Measurements from ENCODE around the gene DEPDC1B.
"Not testable (repeated sequence)": the region's sequence is repeated elsewhere in the genome, so short reads cannot be mapped to it uniquely, and the experiment has no call there.

The DEPDC1B gene

DNA sequence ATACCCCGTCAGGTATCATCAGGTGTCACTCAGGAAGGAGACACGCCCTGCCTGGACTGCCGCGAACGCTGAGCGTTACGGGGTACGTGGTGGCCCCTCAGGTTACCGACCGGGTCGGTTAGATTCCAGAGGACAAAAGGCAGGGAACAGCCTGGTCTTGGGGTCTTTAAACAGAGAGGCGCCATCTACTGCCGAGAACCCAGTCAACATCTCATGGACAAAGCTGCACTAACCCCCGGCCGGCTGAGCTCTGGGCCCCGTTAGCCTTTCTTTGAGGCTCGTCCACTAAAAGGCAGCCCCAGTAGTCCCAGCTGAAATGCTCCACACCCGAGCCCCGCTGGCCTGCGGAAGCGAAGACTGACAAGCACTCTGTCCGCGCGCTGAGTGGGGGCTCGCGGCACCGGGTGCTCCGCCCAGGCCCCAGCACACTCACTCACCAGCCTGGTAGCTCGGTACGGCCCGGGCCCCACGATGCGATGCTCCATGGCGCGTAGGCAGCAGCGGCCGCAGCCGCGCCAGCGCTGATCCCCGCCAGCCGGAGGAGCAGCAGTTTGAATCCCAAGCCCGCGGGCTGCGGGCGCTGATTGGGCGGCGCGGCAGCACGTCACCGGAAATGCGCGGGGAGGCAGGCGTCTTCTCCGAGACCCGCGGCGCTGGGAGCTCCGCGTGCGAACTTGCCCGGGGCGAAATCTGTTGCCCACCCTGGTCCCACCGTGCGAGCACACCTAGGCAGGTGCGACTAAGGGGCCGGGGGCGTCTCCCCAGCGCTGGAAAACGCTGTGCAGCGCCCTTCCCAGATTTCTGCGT, at the start of gene DEPDC1B:
Gene DEPDC1B (minus strand): TSS at position 558 of the 807 bp plus-strand sequence. CDS start 73 bp downstream, at position 485.
- H3K27ac ChIP-seq (ENCODE audit: low read length) = peak within 1 kb of the TSS; percentile 76
- H3K9me3 ChIP-seq (ENCODE audit: insufficient read depth, low read depth, low read length) = no peaks in the 10 kb centered on the region
- peaks cover 2% of the 10 kb centered on the region; the same call in 1 of the 2 replicates for H3K4me1 ChIP-seq (ENCODE audit: insufficient read depth, low read length)
- H3K9ac ChIP-seq (ENCODE audit: low read depth, low read length) = peak within 1 kb of the TSS; percentile 94
- H3K27me3 ChIP-seq (ENCODE audit: insufficient read depth, low read length) = peaks cover 5% of the 10 kb centered on the region; the same call in 1 of the 2 replicates
- H3K4me3 ChIP-seq (ENCODE audit: low read length) = peak within 1 kb of the TSS; percentile 81
- H3K36me3 ChIP-seq (ENCODE audit: insufficient read depth, low read depth, low read length) = peaks cover 6% of the 10 kb centered on the region; the same call in 1 of the 2 replicates

GRCh38 chr5:60744682-60745081, 44.7 kb upstream of the DEPDC1B start:
- no peaks in the 10 kb centered on the region for H3K27me3 ChIP-seq (ENCODE audit: insufficient read depth, low read length)
- no peak overlapping the region for H3K4me3 ChIP-seq (ENCODE audit: low read length)
- no peaks in the 10 kb centered on the region for H3K9me3 ChIP-seq (ENCODE audit: insufficient read depth, low read depth, low read length)
- H3K36me3 ChIP-seq (ENCODE audit: insufficient read depth, low read depth, low read length) = no peaks in the 10 kb centered on the region
- H3K4me1 ChIP-seq (ENCODE audit: insufficient read depth, low read length) = no peaks in the 10 kb centered on the region
- no peak overlapping the region for H3K27ac ChIP-seq (ENCODE audit: low read length)
- H3K9ac ChIP-seq (ENCODE audit: low read depth, low read length) = no peak overlapping the region

GRCh38 chr5:60743511-60744314, 43.7 kb upstream of the DEPDC1B start:
- H3K4me1 ChIP-seq (ENCODE audit: insufficient read depth, low read length) = no peaks in the 10 kb centered on the region
- no peaks in the 10 kb centered on the region for H3K27me3 ChIP-seq (ENCODE audit: insufficient read depth, low read length)
- no peaks in the 10 kb centered on the region for H3K9me3 ChIP-seq (ENCODE audit: insufficient read depth, low read depth, low read length)
- no peaks in the 10 kb centered on the region for H3K36me3 ChIP-seq (ENCODE audit: insufficient read depth, low read depth, low read length)
- no peak overlapping the region for H3K27ac ChIP-seq (ENCODE audit: low read length)
- H3K4me3 ChIP-seq (ENCODE audit: low read length) = no peak overlapping the region
- no peak overlapping the region for H3K9ac ChIP-seq (ENCODE audit: low read depth, low read length)

DNA sequence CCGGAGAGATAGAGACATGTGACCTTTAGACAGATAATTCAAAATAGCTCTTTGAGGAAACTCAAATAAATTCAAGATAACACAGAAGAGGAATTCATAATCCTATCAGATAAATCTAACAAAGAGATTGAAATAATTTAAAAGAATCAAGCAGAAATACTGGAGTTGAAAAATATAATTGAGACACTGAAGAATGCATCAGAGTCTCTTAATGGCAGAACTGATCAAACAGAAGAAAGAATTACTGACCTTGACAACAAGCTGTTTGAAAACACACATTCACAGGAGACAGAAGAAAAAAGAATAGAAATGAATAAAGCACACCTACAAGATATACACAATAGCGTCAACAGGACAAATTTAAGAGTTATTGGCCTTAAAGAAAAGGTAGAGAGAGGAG, 40.4 kb upstream of the DEPDC1B start:
- Histone ChIP-seq H3K4me1 (ENCODE audit: insufficient read depth, low read length) (peaks cover 5% of the 10 kb centered on the region; the same call in 1 of the 2 replicates), H3K36me3 (ENCODE audit: insufficient read depth, low read depth, low read length) (no peaks in the 10 kb centered on the region), H3K27me3 (ENCODE audit: insufficient read depth, low read length) (no peaks in the 10 kb centered on the region; the same call in 1 of the 2 replicates), H3K4me3 (ENCODE audit: low read length) (no peak overlapping the region), H3K9ac (ENCODE audit: low read depth, low read length) (no peak overlapping the region), H3K9me3 (ENCODE audit: insufficient read depth, low read depth, low read length) (no peaks in the 10 kb centered on the region), H3K27ac (ENCODE audit: low read length) (no peak overlapping the region)

- Histone ChIP-seq H3K27ac (ENCODE audit: low read length) (no peak overlapping the region), H3K4me3 (ENCODE audit: low read length) (no peak overlapping the region), H3K9ac (ENCODE audit: low read depth, low read length) (no peak overlapping the region), H3K27me3 (ENCODE audit: insufficient read depth, low read length) (no peaks in the 10 kb centered on the region; the same call in 1 of the 2 replicates), H3K36me3 (ENCODE audit: insufficient read depth, low read depth, low read length) (no peaks in the 10 kb centered on the region), H3K9me3 (ENCODE audit: insufficient read depth, low read depth, low read length) (no peaks in the 10 kb centered on the region), H3K4me1 (ENCODE audit: insufficient read depth, low read length) (peaks cover 6% of the 10 kb centered on the region; the same call in 1 of the 2 replicates)
Observed at GRCh38 chr5:60738933-60739332, 39.0 kb upstream of the DEPDC1B start.

DNA sequence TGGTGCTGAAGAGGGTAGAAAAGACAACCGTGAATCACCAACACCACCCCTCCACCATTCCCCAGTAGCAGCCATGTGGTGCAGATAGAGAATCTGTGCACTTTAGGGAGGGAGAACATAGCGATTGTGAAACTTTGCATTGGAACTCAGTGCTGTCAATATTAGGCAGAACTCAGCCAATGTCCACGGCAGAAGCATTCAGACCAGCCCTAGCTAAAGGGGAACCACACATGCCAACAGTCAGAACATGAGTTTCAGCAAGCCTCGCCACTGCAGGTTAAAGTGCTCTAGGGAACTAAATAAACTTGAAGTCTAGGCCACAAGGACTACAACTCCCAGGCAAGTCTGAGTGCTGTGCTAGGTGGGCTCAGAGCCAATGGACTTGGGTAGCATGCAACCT, 38.5 kb upstream of the DEPDC1B start:
- Histone ChIP-seq H3K4me1 (ENCODE audit: insufficient read depth, low read length) (peaks cover 6% of the 10 kb centered on the region; the same call in 1 of the 2 replicates), H3K27ac (ENCODE audit: low read length) (no peak overlapping the region), H3K27me3 (ENCODE audit: insufficient read depth, low read length) (no peaks in the 10 kb centered on the region; the same call in 1 of the 2 replicates), H3K4me3 (ENCODE audit: low read length) (no peak overlapping the region), H3K9me3 (ENCODE audit: insufficient read depth, low read depth, low read length) (no peaks in the 10 kb centered on the region), H3K36me3 (ENCODE audit: insufficient read depth, low read depth, low read length) (no peaks in the 10 kb centered on the region), H3K9ac (ENCODE audit: low read depth, low read length) (no peak overlapping the region)

DNA sequence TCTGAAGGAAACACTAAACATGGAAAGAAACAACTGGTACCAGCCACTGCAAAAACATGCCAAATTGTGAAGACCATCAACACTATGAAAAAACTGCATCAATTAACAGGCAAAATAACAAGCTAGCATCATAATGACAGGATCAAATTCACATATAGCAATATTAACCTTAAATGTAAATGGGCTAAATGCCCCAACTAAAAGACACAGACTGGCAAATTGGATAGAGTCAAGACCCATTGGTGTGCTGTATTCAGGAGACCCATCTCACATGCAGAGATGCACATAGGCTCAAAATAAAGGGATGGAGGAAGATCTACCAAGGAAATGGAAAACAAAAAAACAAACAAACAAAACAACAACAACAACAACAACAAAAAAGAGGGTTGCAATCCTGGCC, 30.9 kb upstream of the DEPDC1B start:
- H3K27ac ChIP-seq (ENCODE audit: low read length); H3K4me1 ChIP-seq (ENCODE audit: insufficient read depth, low read length): not testable (repeated sequence)

DNA sequence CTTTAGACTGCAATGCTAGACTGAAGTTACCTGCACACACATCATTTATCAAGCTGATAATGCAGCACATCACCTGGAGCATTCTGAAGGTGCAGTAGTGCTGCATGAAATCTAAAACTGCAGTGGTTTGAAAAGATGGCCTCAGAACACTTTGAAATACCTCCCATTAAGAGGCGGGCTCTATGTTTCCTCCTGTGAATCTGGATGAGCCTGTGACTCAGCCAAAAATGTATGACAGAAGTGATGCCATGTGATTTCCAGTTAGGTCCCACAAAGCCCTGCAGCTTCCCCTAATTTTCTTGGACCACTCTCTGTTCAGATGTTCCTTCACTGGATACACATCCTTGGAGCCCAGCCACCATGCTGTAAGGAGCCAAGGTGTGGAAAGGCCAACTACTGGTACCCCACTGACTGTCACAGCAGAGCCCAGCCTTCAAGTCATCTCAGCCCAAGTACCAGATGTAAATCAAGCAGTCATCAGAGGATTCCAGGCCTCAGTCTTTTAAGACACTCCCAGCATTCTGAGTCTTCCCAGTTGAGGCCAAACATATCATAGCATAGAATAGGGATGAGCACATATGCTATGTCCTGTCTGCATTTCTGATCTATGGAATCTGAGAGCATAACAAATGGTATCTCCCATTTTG, 27.2 kb upstream of the DEPDC1B start:
- Histone ChIP-seq H3K27me3 (ENCODE audit: insufficient read depth, low read length) (no peaks in the 10 kb centered on the region), H3K9me3 (ENCODE audit: insufficient read depth, low read depth, low read length) (no peaks in the 10 kb centered on the region; the same call in 1 of the 2 replicates), H3K9ac (ENCODE audit: low read depth, low read length) (no peak overlapping the region), H3K4me3 (ENCODE audit: low read length) (no peak overlapping the region), H3K4me1 (ENCODE audit: insufficient read depth, low read length) (no peaks in the 10 kb centered on the region), H3K36me3 (ENCODE audit: insufficient read depth, low read depth, low read length) (no peaks in the 10 kb centered on the region), H3K27ac (ENCODE audit: low read length) (no peak overlapping the region)

More for the DNA sequence above, 30.9 kb upstream of the DEPDC1B start:
- not testable (repeated sequence) for H3K9ac ChIP-seq (ENCODE audit: low read depth, low read length); H3K36me3 ChIP-seq (ENCODE audit: insufficient read depth, low read depth, low read length); H3K27me3 ChIP-seq (ENCODE audit: insufficient read depth, low read length); H3K9me3 ChIP-seq (ENCODE audit: insufficient read depth, low read depth, low read length); H3K4me3 ChIP-seq (ENCODE audit: low read length)

- H3K36me3 ChIP-seq (ENCODE audit: insufficient read depth, low read depth, low read length) = no peaks in the 10 kb centered on the region
- no peaks in the 10 kb centered on the region for H3K27me3 ChIP-seq (ENCODE audit: insufficient read depth, low read length)
- no peaks in the 10 kb centered on the region for H3K4me1 ChIP-seq (ENCODE audit: insufficient read depth, low read length)
- no peak overlapping the region for H3K4me3 ChIP-seq (ENCODE audit: low read length)
- H3K27ac ChIP-seq (ENCODE audit: low read length) = no peak overlapping the region
- no peaks in the 10 kb centered on the region; the same call in 1 of the 2 replicates for H3K9me3 ChIP-seq (ENCODE audit: insufficient read depth, low read depth, low read length)
- H3K9ac ChIP-seq (ENCODE audit: low read depth, low read length) = no peak overlapping the region
Observed at GRCh38 chr5:60724126-60724525, 24.2 kb upstream of the DEPDC1B start.

GRCh38 chr5:60722416-60722815, 22.4 kb upstream of the DEPDC1B start:
- Histone ChIP-seq H3K4me3 (ENCODE audit: low read length) (no peak overlapping the region), H3K9ac (ENCODE audit: low read depth, low read length) (no peak overlapping the region), H3K27ac (ENCODE audit: low read length) (no peak overlapping the region), H3K27me3 (ENCODE audit: insufficient read depth, low read length) (no peaks in the 10 kb centered on the region), H3K4me1 (ENCODE audit: insufficient read depth, low read length) (no peaks in the 10 kb centered on the region), H3K9me3 (ENCODE audit: insufficient read depth, low read depth, low read length) (no peaks in the 10 kb centered on the region; the same call in 1 of the 2 replicates), H3K36me3 (ENCODE audit: insufficient read depth, low read depth, low read length) (no peaks in the 10 kb centered on the region)

GRCh38 chr5:60719329-60719728, 19.4 kb upstream of the DEPDC1B start:
- no peaks in the 10 kb centered on the region for H3K9me3 ChIP-seq (ENCODE audit: insufficient read depth, low read depth, low read length)
- no peaks in the 10 kb centered on the region for H3K36me3 ChIP-seq (ENCODE audit: insufficient read depth, low read depth, low read length)
- H3K27ac ChIP-seq (ENCODE audit: low read length) = no peak overlapping the region
- H3K4me3 ChIP-seq (ENCODE audit: low read length) = no peak overlapping the region
- H3K9ac ChIP-seq (ENCODE audit: low read depth, low read length) = no peak overlapping the region
- H3K4me1 ChIP-seq (ENCODE audit: insufficient read depth, low read length) = no peaks in the 10 kb centered on the region
- H3K27me3 ChIP-seq (ENCODE audit: insufficient read depth, low read length) = no peaks in the 10 kb centered on the region
